Vagina (tissue), 2 donors: ENCODE data around the gene VAMP3.

ENCODE experiments used
- POLR2A ChIP-seq, 2 donors: fragments of 450-650 bp; IDR thresholded peaks; one replicate each; pipeline ENCODE4 v1.6.1; 2017; ENCODE audit warnings: antibody characterized with exemption in 2 of 2, mild to moderate bottlenecking in 2 of 2, moderate library complexity in 2 of 2
- TF ChIP-seq, protein P1 (sequence below), 3 experiments: fragments of 450-650 bp in 2 of 3; fragments of 200-600 bp in 1 of 3; sonication (generic) in 1 of 3; IDR thresholded peaks; one replicate each; pipeline ENCODE4 v1.5.1; 2017 to 2019; ENCODE audit warnings: antibody characterized with exemption in 3 of 3, mild to moderate bottlenecking in 2 of 3, moderate library complexity in 2 of 3

DNA sequence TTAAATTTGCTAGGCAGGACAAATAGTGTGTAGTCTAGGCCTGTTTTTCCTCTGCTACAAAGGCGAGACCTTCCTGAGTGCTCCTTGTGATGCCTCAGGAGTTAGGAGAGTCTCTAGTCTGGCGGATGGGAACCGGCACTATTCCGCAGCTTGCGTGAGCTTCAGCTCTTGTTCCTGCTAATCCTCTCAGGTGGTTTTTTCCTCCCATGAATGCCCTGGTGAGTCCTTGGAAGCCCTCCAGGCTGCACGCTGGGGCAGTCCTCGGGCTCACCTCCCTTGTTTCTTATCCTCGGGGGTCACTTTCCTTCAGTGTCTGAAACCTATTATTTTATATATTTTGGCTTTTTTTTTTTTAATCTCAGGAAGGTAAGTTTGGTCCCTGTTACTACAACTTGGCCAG is 53.6 kb downstream of the VAMP3 start:
- TF ChIP-seq, protein P1, sequence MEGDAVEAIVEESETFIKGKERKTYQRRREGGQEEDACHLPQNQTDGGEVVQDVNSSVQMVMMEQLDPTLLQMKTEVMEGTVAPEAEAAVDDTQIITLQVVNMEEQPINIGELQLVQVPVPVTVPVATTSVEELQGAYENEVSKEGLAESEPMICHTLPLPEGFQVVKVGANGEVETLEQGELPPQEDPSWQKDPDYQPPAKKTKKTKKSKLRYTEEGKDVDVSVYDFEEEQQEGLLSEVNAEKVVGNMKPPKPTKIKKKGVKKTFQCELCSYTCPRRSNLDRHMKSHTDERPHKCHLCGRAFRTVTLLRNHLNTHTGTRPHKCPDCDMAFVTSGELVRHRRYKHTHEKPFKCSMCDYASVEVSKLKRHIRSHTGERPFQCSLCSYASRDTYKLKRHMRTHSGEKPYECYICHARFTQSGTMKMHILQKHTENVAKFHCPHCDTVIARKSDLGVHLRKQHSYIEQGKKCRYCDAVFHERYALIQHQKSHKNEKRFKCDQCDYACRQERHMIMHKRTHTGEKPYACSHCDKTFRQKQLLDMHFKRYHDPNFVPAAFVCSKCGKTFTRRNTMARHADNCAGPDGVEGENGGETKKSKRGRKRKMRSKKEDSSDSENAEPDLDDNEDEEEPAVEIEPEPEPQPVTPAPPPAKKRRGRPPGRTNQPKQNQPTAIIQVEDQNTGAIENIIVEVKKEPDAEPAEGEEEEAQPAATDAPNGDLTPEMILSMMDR (IDR thresholded peaks at IDR 0.05) = no peak
- TF ChIP-seq POLR2A (IDR thresholded peaks at IDR 0.05) = no peak
